Stimulated activated CD4-positive, alpha-beta T cell treated with anti-CD3 and anti-CD28 coated beads, Interleukin-1b, Interleukin-23, amount 100 ng/mL, for 4 hours (primary cell): Measurements from ENCODE around the gene ESRRA.
A peak's percentile ranks its signal among the peaks of the same experiment; 100 is the strongest.
"Not testable (repeated sequence)": the region's sequence is repeated elsewhere in the genome, so short reads cannot be mapped to it uniquely, and the experiment has no call there.

Experiments used
- DNase-seq, 2 donors: peaks; one replicate each; pipeline ENCODE4 v3.0.0-alpha.2; 2020; ENCODE audit warnings: low read depth in 2 of 2

The ESRRA gene

DNA sequence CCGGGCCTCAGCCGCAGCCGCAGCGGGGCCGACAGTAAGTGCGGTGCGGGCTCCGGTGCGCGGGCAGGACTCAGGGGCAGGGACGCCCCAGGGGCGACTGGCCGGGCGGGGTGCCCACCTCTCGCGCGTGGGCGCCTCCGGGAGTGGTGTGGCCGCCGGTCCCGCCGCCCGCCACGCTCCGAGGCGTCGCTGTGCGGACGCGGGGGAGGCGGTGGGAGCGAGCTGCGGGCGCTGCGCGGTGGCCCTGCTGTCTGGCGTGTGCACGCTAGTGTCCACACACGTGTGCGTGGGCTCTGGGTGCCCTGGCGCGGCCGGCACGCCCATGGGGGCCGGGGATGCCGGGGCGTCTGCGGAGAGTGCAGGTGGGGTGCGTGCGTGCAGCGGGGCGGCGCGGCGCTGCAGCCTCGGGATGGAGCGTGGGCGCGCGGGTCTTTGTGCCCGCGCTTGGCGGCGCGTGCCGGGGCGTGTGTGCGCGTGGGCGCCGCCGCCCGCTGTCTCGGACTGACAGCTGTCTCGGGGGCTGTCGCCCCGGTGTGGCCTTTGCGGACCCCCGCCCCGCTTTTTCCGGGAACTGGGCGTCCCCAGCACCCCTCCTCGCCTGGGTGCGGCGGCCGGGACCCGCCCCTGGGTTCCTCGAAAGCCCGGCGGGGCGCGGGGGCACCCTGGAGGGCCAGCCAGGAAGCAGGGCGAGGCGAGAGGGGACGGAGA is 13.4 kb upstream of the ESRRA start:
- no peak for DNase-seq

- no peak for DNase-seq
Observed at GRCh38 chr11:64292460-64293254, 12.7 kb upstream of the ESRRA start.

- DNase-seq = no peak
Observed at GRCh38 chr11:64294774-64295173, 10.6 kb upstream of the ESRRA start.

DNA sequence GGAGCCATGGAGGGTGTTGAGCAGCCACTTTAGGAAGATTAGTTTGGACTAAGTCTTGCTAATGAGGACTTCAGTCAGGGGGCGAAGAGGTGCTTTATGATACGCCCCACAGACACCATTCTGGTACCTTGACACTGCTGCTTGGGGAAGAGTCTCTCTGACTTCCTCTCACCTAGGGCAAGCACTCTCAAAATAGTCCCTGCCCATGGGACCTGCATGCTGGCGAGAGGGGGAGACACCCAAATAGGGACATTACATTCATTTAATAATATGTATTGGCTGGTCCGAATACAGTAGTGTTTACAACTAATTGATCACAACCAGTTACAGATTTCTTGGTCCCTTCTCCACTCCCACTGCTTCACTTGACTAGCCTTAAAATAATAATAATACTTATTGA is 9.6 kb upstream of the ESRRA start:
- no peak for DNase-seq

DNA sequence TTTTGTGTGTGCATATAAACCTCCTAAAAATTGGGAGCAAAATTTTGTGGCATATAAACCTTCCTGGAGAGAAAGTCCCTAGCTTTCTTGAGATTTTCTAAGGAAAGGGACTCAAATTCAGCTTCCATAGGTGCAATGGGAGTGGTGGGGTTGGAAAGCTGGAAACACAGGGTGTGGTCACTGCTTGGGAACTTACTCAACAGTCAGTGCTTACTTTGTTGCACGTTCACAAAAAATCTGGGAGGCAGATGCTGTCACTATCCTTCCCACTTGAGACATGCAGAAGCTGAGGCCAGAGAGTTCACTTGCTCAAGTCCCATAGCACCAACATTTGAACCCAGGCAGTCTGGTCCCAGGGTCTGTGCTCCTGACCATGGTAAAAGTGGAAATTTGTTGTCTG is 9.1 kb upstream of the ESRRA start:
- DNase-seq = no peak

- DNase-seq = no peak
Observed at GRCh38 chr11:64296830-64297698, 8.3 kb upstream of the ESRRA start.

DNA sequence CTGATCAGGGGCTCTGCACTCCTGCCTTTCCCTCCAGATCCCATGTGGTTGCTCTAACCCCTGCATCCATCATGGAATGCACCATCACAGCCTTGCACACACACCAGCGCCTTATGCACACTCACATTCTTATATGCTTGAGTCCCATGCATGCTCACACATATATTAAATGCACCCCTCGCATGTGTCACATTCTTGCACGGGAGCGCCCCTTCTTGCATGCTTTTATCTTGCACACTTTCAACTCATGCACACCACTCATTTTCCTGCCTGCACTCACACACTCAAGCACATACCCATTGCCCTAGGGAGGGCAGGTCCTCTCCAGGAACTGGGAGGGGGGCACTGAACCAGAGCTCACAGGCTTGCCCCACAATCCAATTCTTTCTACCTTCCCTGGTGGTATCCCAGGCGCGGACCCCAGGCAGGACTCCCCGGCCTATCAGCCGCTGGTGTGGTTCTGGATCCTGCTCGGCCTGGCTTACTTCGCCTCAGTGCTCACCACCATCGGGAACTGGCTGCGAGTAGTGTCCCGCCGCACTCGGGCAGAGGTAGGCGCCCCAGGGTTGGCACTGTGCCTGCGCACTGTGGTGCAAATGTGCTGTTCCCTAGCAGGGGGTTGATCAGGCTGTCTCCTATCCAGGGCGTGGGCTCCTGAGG is 7.5 kb upstream of the ESRRA start:
- DNase-seq = no peak

DNA sequence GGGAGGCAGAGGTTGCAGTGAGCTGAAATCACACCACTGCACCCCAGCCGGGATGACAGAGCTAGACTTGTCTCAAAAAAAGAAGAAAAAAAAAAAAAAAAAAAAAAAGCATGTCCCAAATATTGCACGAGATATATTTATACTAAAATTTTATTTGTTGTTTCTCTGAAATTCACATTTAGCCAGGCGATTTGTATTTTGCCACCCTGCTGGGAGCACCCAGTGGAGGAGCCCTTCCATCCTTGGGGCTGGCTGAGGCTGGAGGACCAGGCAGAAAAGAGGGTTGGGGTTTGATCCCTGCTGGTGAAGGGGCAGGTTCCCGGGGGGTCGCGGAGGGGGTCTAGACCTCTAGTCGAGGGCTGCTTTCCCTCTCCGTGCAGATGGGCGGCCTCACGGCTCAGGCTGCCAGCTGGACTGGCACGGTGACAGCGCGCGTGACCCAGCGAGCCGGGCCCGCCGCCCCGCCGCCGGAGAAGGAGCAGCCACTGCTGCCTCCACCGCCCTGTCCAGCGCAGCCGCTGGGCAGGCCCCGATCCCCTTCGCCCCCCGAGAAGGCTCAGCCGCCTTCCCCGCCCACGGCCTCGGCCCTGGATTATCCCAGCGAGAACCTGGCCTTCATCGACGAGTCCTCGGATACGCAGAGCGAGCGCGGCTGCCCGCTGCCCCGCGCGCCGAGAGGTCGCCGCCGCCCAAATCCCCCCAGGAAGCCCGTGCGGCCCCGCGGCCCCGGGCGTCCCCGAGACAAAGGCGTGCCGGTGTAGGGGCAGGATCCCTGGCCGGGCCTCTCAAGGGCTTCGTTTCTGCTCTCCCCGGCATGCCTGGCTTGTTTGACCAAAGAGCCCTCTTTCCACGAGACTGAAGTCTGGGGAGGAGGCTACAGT is 6.1 kb upstream of the ESRRA start:
- no peak for DNase-seq

- no peak for DNase-seq
Observed at GRCh38 chr11:64299847-64300648, 5.3 kb upstream of the ESRRA start, which contains the start of gene CATSPERZ. CATSPERZ (plus strand) TSS chr11:64300358; CDS start chr11:64300411, 53 bp downstream.

- no peak for DNase-seq
Observed at GRCh38 chr11:64303109-64304031, 2.0 kb upstream of the ESRRA start.

DNA sequence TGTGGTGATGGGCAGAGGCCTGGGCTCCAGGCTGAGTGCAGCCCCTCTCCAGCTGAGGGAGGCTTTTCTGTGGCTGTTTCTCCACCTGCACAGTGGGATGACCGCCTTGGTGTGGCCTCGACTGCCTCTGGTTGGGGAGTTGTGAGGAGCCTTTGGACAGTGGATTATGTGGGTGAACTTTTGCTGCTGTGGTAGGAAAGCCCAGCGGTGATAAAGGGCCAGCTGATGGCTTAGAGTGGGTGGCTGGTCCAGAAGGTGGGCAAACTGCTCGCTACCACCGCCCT is 1.4 kb upstream of the ESRRA start:
- DNase-seq = no peak

- peak; percentile 95 for DNase-seq
Observed at GRCh38 chr11:64304316-64305072, 830 bp upstream of the ESRRA start.

DNA sequence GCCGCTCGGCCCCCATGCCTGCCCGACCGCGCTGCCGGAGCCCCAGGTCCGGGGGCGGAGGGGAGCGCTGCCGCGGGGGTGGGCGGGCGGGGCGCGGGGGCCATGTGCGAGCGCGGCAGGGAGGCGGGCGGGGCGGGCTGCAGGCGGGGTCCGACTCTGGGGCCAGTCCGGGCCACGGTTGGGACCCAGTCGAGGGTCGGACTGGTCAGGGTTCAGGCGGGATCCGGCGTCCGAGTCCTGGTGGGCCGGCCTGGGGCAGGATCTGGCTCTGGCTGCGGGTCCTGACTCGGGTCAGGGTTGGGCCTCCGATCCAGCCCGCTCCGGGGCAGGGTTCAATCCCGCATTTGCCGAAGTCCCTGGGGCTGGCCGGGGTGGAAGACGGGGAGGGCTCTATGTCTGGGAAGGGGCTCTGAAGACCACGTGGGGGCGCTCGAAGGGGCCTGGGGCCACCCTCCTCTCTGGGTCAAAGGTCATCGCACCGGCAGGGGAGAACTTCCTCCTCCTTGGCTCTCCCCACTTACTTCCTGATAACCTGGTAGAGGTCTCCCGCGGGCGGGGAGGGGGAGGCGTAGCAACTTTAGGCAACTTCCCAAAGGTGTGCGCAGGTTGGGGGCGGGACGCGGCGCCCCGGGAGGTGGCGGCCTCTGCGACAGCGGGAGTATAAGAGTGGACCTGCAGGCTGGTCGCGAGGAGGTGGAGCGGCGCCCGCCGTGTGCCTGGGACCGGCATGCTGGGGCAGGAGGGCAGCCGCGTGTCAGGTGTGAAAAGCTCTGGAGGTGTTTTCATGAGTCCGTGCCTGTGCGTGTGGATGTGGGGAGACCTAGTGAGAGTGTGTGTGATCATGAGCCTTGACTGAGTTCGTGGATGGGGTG is 603 bp downstream of the ESRRA start:
- DNase-seq = peak; percentile 63 to 72

- no peak for DNase-seq
Observed at GRCh38 chr11:64306563-64306875, 1.2 kb downstream of the ESRRA start.

GRCh38 chr11:64306876-64307622 is 1.7 kb downstream of the ESRRA start:
- DNase-seq = no peak

GRCh38 chr11:64307795-64308194 is 2.5 kb downstream of the ESRRA start:
- not testable (repeated sequence) for DNase-seq

GRCh38 chr11:64312947-64313346 is 7.6 kb downstream of the ESRRA start:
- DNase-seq = no peak
